GM19372 (cell line): Measurements from ENCODE around the gene ID1.
"Not testable (repeated sequence)": the region's sequence is repeated elsewhere in the genome, so short reads cannot be mapped to it uniquely, and the experiment has no call there.

Source experiments
- ATAC-seq: cut with Tn5 transposase; IDR thresholded peaks from one replicate; pipeline ENCODE4 v1.9.1; 2021; ENCODE audit warnings: mild to moderate bottlenecking, low read depth, moderate library complexity; ENCODE audit not compliant: unreplicated experiment

ID1 gene

GRCh38 chr20:31572701-31573554 lies 32.2 kb upstream of the ID1 start:
- peak; percentile 84 for ATAC-seq

DNA sequence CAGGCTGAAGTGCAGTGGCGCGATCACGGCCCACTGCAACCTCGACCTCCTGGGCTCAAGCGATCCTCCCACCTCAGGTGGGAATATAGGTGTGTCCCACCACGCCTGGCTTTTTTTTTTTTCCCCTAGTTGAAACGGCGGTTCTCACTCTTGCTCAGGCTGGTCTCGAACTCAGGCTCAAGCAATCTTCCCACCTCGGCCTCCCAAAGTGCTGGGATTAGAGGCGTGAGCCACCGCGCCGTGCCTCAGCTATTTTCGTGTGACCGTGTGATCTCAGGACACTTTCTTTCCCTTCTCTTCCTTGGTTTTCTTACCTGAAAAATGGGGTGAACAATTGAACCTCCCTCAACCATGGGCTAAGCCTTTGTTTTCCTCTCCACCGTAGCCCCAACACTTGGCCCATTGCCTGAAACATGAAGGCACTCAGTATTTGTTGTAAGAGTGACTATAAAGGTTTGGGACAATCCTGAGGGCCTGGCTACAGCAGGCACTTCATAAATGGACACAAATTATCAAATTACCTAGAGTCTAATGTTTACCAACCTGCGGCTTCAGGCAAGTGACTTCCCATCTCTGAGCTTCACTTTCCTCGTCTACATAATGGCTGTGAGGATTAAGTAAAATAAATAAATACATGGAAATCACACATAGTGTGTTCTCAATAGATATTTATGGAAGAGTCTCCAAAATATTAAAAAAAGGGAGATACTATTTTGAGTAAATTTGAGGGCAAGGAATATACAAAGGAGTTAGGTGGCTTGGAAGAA lies 31.4 kb upstream of the ID1 start:
- peak; percentile 14 for ATAC-seq

DNA sequence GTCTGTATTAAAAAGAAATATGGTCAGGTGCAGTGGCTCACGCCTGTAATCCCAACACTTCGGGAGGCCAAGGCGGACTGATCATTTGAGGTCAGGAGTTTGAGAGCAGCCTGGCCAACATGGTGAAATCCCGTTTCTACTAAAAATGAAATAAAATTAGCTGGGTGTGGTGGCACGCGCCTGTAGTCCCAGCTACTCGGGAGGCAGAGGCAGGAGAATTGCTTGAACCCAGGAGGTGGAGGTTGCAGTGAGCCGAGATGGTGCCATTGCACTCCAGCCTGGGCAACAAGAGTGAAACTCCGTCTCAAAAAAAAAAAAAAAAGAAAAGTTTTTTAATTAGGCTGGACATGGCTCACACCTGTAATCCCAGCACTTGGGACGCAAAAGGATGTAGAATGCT lies 30.1 kb upstream of the ID1 start:
- not testable (repeated sequence) for ATAC-seq

DNA sequence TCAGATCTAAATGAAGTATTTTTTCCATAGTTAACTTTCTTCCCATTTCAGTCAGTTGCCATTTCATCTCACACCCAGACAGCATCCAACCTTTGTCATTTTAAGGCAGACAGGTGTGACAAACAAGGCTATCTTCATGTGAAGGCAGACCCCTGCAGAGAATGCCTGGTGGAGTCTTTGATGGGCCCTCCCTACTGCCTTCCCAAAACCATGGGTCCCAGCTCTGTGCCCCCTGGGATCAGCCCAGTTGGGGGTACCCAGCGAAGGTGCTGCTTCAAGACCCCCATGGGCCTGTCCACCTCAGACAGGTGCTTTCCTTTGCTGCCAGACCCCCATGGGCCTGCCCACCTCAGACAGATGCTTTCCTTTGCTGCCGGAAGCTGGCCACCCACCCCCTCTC lies 28.3 kb upstream of the ID1 start:
- no peak for ATAC-seq

DNA sequence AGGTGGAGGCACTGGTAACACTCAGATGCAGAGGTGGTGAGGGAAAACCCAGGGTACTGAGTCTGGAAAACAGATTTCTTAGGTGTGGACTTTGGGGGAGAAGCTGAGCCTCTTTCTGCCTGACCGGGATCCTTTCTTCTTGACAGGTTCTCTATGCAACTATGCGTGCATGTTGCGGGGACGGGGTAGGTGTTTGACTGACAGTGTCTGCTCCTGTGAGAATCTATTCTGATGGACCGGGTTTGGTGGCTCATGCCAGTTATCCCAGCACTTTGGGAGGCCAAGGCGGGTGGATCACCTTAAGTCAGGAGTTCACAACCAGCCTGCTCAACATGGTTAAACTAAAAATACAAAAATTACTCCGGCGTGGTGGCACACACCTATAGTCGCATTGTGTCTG lies 27.9 kb upstream of the ID1 start:
- no peak for ATAC-seq

DNA sequence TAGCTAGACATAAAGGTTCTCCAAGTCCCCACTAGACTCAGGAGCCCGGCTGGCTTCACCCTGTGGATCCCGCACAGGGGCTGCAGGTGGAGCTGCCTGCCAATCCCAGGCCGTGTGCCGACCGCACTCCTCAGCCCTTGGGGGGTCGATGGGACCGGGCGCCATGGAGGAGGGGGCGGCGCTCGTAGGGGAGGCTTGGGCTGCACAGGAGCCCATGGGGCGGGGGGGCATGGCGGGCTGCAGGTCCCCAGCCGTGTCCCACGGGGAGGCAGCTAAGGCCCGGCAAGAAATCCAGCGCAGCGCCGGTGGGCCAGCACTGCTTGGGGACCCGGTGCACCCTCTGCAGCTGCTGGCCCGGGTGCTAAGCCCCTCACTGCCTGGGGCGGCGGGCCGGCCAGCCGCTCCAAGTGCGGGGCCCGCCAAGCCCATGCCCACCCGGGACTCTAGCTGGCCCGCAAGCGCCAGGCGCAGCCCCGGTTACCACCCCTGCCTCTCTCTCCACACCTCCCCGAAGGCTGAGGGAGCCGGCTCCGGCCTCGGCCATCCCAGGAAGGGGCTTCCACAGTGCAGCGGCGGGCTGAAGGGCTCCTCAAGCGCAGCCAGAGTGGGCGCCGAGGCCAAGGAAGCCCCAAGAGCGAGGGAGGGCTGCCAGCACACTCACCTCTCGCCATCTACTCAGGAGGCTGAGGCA lies 26.5 kb upstream of the ID1 start:
- no peak for ATAC-seq

- ATAC-seq: no peak
Measured at GRCh38 chr20:31579245-31579644, 25.8 kb upstream of the ID1 start.

GRCh38 chr20:31579941-31580651 lies 25.0 kb upstream of the ID1 start:
- ATAC-seq: not testable (repeated sequence)

DNA sequence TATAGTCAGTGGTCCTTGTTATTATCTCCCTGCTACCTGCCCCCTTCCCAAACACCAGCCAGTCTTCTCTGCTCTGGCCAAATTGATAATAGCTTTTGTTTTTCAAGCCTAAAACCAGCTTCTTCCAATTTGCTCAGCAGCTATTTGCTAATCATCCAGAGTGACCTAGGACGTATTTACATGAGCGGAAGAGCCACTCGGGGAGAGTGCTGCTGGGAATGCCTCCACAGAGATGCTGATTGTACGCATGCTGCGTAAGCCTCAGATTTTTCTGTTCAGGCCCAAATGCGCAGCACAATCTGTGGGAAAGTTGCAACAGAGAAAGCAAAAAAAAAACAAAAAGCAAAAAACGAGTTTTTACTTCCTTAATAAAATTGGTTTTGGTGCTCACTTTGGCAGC lies 24.4 kb upstream of the ID1 start:
- ATAC-seq: no peak

GRCh38 chr20:31581391-31581790 lies 23.7 kb upstream of the ID1 start:
- no peak for ATAC-seq

DNA sequence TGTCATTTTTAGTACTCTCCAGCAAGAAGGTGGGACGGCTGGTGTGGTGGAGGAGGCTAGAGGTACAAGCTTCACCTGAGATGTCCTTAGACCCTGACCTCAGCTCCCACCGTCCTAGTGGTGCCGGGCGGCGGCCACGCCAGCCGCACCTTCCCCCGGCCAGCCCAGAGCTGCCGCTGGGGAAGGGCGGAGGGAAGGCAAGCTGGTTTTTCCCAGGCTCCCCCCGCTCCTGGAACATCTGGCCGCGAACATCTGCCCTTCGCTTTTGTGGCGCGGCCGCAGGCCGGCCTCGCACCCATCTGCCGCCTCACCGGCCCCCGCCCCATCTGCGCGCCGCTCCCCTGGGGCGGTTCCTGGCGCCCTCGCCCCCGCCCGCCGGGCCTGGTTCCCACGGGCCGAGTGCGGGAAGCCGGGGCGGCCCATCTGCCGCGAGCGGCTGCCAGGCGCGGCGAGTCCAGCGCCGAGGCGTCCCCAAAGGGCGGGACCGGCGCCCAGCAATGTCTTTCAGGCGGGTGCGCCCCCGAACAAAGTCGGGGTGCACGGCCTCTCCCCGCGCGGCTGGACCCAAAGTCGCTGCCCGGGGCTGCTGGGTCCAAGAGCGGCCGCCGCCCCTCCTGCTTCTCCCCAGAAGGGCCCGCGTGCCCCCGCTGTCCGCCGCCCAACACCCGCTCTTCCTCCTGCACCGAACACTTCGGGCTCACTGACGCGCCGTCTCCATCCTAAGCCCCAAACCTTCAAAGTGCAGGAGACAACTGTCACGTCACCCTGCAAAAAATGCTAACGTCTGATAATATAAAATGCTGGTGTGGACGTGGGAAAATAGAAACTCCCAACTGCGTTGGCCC lies 17.3 kb upstream of the ID1 start:
- ATAC-seq: no peak

DNA sequence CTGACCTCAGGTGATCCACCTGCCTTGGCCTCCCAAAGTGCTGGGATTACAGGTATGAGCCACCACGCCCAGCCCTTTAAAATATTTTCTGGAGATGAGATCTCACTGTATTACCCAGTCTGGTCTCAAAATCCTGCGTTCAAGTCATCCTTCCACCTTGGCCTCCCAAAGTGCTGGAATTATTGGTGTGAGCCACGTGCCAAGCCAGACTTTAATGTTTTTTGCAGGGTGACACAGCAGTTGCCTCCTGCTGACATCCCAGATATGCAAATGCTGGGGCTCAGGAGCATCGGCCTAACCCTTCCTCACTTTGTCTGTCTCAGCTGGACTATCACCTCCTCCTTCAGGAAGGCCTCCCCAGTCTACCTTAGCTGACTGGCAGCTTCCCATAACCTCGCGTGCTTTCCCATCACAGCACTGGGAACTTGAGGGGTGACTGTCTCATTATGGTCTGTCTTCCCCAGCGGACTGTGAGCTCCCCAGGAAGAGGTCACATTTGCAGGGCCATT lies 14.3 kb upstream of the ID1 start:
- ATAC-seq: no peak

GRCh38 chr20:31593221-31594001 lies 11.7 kb upstream of the ID1 start:
- no peak for ATAC-seq

GRCh38 chr20:31594002-31594557 lies 11.0 kb upstream of the ID1 start:
- no peak for ATAC-seq

DNA sequence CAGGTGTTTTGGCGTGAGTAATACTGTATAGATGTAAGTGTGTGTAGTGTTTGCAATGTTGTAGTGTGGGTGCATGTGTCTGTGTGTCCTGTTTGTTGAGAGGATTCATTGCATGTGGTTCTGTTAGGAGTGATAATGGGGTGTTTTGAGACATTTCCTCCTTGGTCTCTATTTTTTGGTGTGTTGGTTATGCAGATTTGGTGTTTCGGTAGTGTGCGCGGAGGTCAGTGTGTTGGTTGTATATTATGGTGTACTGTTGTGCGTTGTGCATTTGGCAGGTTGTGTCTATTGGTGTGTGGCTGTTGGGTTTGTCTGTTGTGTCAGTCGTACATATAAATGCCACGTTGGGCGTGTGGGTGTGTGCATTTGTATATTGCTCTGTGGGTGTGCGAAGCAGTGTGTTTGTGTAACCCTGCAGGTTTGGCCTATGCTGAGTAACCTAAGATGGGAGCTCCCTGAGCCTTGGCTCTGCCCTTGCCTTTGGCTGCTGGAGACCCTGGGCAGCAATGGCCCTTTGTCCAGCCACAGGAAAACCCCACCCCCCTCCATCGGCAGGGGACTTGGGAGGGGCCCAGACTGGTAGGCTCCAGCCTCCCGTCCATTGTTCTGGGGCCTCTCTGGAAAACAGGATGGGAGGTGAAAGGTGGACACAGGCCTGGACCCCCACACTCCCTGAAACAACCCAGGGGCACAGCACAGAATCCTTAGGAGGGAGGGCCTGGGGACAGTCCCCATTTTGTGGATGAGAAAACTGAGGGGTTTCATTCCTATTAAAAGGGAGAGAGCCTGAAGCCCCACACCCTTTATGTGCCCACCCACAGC lies 10.3 kb upstream of the ID1 start:
- ATAC-seq: no peak

- no peak for ATAC-seq
Measured at GRCh38 chr20:31595380-31595653, 9.8 kb upstream of the ID1 start.

- ATAC-seq: no peak
Measured at GRCh38 chr20:31595654-31596411, 9.3 kb upstream of the ID1 start.
